Uterus (tissue), 2 donors: ENCODE results near the gene HS6ST1.

ENCODE experiments used
- POLR2A ChIP-seq, 2 donors: fragments of 450-650 bp; IDR thresholded peaks; one replicate each; pipeline ENCODE4 v1.6.1; 2016; ENCODE audit warnings: antibody characterized with exemption in 2 of 2, mild to moderate bottlenecking in 1 of 2, moderate library complexity in 1 of 2
- TF ChIP-seq, protein P1 (sequence below), 4 experiments: fragments of 200-600 bp in 2 of 4; fragments of 450-650 bp in 2 of 4; sonication (generic) in 2 of 4; IDR thresholded peaks; one replicate each; pipeline ENCODE4 v1.5.1; 2016 to 2019; ENCODE audit warnings: antibody characterized with exemption in 4 of 4, mild to moderate bottlenecking in 2 of 4, moderate library complexity in 1 of 4

DNA sequence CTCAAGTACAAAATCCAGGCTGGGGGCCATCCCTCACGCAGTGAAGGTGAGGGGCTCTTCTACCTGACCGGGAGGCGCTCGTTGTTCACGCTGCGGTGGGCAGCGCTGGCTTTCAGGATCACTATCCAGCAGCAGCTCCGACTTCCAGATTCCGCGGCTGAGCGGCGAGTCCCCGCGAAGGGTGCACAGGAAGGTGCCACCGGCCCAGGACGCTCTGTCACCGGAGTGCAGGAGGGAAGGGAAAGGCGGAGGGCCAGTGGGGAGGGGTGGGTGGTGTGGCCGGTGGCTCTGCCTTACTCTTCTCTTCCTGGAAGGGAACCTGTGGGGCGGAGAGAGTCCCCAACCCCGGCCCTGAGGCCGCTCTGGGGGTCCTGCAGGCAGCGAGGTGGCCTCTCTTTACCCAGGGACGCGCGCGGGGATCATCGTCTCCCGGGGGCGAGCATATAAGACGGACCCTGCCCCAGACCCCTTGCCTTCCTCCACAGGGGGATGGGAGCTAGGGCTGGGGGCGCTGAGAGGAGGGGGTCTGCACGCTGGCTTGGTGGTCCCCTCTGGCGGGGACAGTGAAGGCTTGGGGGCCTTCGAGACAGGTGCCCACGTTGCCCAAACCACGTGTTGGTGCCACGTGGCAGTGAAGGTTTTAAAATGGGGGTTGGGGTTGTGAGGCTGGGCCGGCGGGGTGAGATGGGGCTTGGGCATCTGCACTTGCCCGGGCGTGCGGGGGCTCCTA, 26.9 kb upstream of the HS6ST1 start:
- TF ChIP-seq, protein P1, sequence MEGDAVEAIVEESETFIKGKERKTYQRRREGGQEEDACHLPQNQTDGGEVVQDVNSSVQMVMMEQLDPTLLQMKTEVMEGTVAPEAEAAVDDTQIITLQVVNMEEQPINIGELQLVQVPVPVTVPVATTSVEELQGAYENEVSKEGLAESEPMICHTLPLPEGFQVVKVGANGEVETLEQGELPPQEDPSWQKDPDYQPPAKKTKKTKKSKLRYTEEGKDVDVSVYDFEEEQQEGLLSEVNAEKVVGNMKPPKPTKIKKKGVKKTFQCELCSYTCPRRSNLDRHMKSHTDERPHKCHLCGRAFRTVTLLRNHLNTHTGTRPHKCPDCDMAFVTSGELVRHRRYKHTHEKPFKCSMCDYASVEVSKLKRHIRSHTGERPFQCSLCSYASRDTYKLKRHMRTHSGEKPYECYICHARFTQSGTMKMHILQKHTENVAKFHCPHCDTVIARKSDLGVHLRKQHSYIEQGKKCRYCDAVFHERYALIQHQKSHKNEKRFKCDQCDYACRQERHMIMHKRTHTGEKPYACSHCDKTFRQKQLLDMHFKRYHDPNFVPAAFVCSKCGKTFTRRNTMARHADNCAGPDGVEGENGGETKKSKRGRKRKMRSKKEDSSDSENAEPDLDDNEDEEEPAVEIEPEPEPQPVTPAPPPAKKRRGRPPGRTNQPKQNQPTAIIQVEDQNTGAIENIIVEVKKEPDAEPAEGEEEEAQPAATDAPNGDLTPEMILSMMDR (IDR thresholded peaks at IDR 0.05), result no peak
- TF ChIP-seq POLR2A (IDR thresholded peaks at IDR 0.05), result no peak
